ENCODE data around the gene ASB2. TPM values are rescaled to one million over a fixed set of nuclear protein-coding genes. Genes with fewer than 3 reads are reported as not detected.

Gene ASB2, protein sequence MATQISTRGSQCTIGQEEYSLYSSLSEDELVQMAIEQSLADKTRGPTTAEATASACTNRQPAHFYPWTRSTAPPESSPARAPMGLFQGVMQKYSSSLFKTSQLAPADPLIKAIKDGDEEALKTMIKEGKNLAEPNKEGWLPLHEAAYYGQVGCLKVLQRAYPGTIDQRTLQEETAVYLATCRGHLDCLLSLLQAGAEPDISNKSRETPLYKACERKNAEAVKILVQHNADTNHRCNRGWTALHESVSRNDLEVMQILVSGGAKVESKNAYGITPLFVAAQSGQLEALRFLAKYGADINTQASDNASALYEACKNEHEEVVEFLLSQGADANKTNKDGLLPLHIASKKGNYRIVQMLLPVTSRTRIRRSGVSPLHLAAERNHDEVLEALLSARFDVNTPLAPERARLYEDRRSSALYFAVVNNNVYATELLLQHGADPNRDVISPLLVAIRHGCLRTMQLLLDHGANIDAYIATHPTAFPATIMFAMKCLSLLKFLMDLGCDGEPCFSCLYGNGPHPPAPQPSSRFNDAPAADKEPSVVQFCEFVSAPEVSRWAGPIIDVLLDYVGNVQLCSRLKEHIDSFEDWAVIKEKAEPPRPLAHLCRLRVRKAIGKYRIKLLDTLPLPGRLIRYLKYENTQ
- total RNA-seq, result 208 and 240 TPM in 2 replicates
- 165 and 191 TPM in 2 replicates for polyA plus RNA-seq

DNA sequence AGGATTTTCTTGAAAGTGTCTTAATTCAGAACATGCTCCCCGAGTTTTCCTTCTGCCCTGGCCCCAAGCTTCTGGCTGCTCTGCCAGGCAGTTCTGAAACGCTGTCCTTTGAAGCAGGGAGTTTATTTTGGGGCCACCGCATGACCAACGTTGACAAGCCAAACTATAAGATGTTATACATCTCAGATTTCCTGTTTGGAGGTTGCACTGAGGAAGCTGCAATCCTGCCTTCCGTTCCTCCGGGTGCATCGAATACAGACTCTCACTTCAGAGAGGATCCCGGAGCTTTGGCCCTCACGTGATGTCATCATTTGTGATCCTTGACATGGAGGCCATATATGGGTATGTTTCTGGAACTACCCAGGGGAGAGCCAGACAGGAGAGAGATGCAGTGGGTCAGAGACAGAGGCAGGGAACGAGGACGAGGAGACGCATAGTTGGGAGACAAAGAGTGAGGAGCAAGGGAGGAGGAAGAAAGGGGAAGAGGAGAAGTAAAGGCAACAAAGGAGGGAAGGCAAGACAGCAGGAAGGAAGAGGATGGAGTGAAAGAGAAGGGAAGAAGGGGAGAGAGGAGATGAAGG is at the start of gene ASB2:
TSS of gene ASB2 (minus strand) at position 94 of the 581 bp plus-strand sequence. CDS start 12,031 bp downstream, outside the sequence.
- Histone ChIP-seq H3K9me3 (ENCODE audit: low read depth) (no peaks in the 10 kb centered on the region), H3K4me1 (ENCODE audit: low read depth) (peaks cover 54% of the 10 kb centered on the region), H3K27me3 (no peaks in the 10 kb centered on the region), H3K4me3 (peak within 1 kb of the TSS; percentile 0), H3K27ac (peak within 1 kb of the TSS; percentile 100), H3K36me3 (no peaks in the 10 kb centered on the region)
- DNase-seq (ENCODE audit: low read depth in 1 of 2, low spot score in 1 of 2), result peak; percentile 25 to 74
- TF ChIP-seq, protein P1, sequence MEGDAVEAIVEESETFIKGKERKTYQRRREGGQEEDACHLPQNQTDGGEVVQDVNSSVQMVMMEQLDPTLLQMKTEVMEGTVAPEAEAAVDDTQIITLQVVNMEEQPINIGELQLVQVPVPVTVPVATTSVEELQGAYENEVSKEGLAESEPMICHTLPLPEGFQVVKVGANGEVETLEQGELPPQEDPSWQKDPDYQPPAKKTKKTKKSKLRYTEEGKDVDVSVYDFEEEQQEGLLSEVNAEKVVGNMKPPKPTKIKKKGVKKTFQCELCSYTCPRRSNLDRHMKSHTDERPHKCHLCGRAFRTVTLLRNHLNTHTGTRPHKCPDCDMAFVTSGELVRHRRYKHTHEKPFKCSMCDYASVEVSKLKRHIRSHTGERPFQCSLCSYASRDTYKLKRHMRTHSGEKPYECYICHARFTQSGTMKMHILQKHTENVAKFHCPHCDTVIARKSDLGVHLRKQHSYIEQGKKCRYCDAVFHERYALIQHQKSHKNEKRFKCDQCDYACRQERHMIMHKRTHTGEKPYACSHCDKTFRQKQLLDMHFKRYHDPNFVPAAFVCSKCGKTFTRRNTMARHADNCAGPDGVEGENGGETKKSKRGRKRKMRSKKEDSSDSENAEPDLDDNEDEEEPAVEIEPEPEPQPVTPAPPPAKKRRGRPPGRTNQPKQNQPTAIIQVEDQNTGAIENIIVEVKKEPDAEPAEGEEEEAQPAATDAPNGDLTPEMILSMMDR (IDR thresholded peaks at IDR 0.05; ENCODE audit: low read depth, low read length), result no peak

DNA sequence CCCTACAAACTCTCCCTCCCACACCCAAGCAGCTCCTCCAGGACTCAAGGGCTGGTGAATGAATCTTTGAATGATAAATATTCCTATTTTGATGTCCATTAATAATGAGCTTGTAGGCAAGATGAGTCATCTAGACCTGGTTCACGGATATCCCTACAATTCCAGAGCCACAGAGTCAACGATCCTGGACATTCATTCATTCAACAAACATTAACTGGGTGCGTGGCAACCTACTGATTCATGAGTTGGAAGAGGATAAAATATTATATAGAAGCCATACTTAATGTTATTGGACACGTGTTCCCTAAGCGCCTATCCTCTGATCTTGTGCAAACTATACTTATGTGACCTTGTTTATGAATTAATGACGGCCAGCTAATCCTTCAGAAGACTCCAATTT is 49.4 kb upstream of the ASB2 start:
- no peaks in the 10 kb centered on the region for H3K36me3 ChIP-seq
- peaks cover 16% of the 10 kb centered on the region for H3K4me1 ChIP-seq (ENCODE audit: low read depth)
- H3K4me3 ChIP-seq, result no peak overlapping the region
- H3K9me3 ChIP-seq (ENCODE audit: low read depth), result no peaks in the 10 kb centered on the region
- TF ChIP-seq, protein P1 (IDR thresholded peaks at IDR 0.05; ENCODE audit: low read depth, low read length), result no peak
- H3K27me3 ChIP-seq, result no peaks in the 10 kb centered on the region
- no peak overlapping the region for H3K27ac ChIP-seq
- DNase-seq (ENCODE audit: low read depth in 1 of 2, low spot score in 1 of 2), result no peak

DNA sequence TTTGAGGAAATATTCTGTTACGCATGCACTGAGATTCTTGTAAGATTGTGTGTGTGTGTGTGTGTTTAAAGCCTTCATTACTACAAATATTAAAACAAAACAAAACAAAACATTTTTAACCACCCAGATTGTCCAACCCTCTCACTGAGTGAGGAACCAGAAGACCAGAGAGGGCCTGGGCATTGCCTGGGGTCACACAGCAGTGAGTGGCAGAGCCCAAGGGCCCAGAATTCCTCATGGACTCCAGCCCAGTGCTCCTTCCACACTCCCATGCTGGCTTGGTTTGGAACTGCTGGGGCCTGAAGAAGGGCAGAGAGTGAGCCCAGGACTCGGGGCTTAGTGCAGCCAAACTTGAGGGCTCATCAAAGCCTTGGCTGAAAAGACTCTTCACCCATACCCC is 48.2 kb upstream of the ASB2 start:
- Histone ChIP-seq H3K4me3 (no peak overlapping the region), H3K27ac (no peak overlapping the region), H3K27me3 (no peaks in the 10 kb centered on the region), H3K4me1 (ENCODE audit: low read depth) (peaks cover 16% of the 10 kb centered on the region), H3K9me3 (ENCODE audit: low read depth) (no peaks in the 10 kb centered on the region), H3K36me3 (no peaks in the 10 kb centered on the region)
- no peak for DNase-seq (ENCODE audit: low read depth in 1 of 2, low spot score in 1 of 2)
- TF ChIP-seq, protein P1 (IDR thresholded peaks at IDR 0.05; ENCODE audit: low read depth, low read length), result no peak

DNA sequence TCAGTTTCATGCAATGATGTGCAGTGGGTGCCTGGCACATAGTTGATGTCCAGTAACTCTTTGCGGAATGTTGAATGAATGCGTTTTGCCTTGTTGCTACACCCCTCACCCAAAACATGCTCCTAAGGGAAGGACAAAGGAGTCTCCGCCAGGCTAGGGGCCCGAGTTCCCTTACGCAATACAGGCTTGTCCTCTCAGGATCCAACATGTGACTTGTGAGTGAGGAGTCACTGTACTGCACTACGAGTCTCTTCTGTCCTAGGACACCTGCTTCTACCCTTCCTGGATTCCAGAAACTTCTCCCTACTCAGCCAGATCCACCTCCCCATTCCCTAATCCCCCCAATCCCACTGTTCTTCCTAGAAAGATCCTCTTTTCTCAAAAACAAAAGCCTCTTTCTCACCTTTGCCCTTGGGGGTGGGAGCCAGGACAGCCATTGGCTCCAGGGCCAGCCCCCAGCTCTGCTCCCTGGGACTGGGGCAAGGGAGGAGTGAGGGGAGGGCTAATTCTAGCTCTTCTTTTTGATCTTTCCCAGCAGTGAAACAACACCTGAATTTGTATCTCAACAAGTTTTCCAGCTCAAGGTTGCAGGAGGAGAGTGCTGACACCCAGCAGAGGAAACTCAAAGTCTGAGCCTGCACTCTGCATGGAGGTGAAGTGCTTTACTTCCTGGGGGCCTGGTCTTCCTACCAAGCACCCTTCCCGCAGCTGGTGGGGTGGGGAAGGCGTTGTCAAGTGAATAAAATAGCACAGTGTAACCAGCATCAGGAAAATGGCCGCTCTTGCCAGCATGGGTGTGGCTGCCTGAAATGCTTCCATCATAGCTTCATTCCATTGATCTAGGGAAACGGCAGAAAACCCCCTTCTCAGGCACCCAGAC is 46.4 kb upstream of the ASB2 start:
- peaks cover 16% of the 10 kb centered on the region for H3K4me1 ChIP-seq (ENCODE audit: low read depth)
- H3K36me3 ChIP-seq, result no peaks in the 10 kb centered on the region
- no peak overlapping the region for H3K4me3 ChIP-seq
- H3K27me3 ChIP-seq, result no peaks in the 10 kb centered on the region
- DNase-seq (ENCODE audit: low read depth in 1 of 2, low spot score in 1 of 2), result no peak
- H3K9me3 ChIP-seq (ENCODE audit: low read depth), result no peaks in the 10 kb centered on the region
- TF ChIP-seq, protein P1 (IDR thresholded peaks at IDR 0.05; ENCODE audit: low read depth, low read length), result no peak
- H3K27ac ChIP-seq, result peak overlapping the region; percentile 36

Measured in cardiac muscle cell (in vitro differentiated cells and primary cell).